ENCODE data around the gene NDNF.

The NDNF gene

DNA sequence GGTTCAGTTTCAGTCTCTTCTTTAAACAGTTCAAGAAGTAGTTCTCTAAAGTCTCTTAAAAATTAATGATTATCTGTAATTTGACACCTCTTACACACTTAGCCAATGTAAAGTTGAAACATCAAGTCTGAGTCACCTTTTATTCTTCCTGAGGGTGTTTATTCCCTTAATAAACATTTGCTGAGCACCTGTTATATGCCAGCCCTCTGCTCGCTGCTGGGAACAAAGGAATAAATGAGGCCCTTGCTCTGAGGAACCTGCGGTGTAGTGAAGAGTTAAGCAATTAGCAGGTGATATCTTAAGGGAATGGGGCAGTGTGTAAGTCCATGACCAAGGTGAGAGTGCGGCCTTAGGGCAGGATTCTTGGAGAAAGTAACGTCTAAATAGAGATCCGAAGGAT is 5.2 kb upstream of the NDNF start:
- Histone ChIP-seq H3K79me2 (ENCODE audit: insufficient read depth, low read depth) (no peaks in the 10 kb centered on the region), H3K9ac (no peak overlapping the region)

DNA sequence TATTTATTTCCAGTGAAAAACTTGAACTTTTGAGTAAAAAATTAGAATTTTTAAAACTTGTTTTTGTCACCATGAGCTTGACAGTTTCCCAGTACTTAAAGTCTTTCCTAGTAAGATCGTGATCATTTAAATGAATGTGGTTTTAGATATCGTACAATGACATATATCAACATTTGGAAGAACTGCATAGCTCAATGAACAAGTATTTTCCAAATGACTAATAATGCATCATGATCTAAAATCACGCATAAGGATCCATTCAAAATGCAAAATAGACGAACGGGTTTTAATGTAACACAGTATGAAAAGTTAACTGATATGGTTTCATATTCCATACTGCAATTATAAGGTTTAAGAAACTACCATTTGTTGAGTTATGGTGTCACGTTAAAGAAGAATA is 4.1 kb upstream of the NDNF start:
- TF ChIP-seq, protein P1, sequence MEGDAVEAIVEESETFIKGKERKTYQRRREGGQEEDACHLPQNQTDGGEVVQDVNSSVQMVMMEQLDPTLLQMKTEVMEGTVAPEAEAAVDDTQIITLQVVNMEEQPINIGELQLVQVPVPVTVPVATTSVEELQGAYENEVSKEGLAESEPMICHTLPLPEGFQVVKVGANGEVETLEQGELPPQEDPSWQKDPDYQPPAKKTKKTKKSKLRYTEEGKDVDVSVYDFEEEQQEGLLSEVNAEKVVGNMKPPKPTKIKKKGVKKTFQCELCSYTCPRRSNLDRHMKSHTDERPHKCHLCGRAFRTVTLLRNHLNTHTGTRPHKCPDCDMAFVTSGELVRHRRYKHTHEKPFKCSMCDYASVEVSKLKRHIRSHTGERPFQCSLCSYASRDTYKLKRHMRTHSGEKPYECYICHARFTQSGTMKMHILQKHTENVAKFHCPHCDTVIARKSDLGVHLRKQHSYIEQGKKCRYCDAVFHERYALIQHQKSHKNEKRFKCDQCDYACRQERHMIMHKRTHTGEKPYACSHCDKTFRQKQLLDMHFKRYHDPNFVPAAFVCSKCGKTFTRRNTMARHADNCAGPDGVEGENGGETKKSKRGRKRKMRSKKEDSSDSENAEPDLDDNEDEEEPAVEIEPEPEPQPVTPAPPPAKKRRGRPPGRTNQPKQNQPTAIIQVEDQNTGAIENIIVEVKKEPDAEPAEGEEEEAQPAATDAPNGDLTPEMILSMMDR (conservative IDR thresholded peaks at IDR 0.05; ENCODE audit: low read depth, low read length), result no peak

More for the DNA sequence above, 5.2 kb upstream of the NDNF start:
- Histone ChIP-seq H2AFZ (ENCODE audit: low read depth) (no peak overlapping the region), H3K4me3 (IDR thresholded peaks at IDR 0.05; ENCODE audit: insufficient read depth, low read depth, low read length) (no peak overlapping the region), H3K4me1 (ENCODE audit: low read depth, poor library complexity, severe bottlenecking) (peaks cover 14% of the 10 kb centered on the region), H3K27me3 (ENCODE audit: insufficient read depth, low read depth) (no peaks in the 10 kb centered on the region), H3K27ac (no peak overlapping the region), H3K36me3 (ENCODE audit: insufficient read depth) (no peaks in the 10 kb centered on the region), H4K20me1 (ENCODE audit: insufficient read depth) (no peaks in the 10 kb centered on the region), H3K4me2 (no peak overlapping the region)
- TF ChIP-seq, protein P1 (conservative IDR thresholded peaks at IDR 0.05; ENCODE audit: low read depth, low read length), result no peak

DNA sequence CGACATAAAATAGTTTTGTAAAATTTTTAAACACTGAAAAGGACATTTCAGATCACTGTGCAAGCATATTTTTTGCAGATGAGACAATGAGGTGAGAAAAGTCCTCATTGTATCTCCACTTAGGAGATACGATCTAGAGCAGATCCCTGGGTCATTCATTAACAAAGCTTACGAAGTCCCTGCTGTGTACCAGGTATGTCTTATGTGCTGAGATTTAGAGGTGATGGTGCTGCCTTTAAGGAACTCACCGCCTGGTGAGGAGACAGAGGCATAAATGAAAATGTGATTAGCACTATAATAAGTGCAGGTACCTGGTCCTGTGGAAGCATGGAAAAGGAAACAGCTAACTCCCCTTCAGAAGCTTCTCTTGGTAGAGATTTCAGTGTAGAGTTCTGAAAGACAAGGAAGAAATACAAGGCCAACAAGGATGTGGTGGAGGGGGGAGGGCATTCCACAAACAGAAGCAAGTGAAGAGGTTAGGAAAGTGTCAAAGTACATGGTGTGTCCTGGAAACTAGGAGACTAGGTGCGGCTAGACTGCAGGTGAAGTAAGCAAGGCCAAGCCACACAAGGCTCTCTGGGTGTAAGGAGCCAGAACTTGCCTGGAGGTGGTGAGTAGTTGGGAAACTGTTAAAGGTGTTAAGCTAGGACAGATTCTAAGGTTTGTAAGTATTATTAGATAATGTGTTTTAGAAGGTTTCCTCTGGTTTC is 1.5 kb upstream of the NDNF start:
- H2AFZ ChIP-seq (ENCODE audit: low read depth), result peak overlapping the region; percentile 25; the same call in 1 of the 2 replicates
- TF ChIP-seq, protein P1 (conservative IDR thresholded peaks at IDR 0.05; ENCODE audit: low read depth, low read length), result 0 out of 2 replicates have a peak, but pooled peaks have one; percentile 36

More for the DNA sequence above, 4.1 kb upstream of the NDNF start:
- no peaks in the 10 kb centered on the region for H4K20me1 ChIP-seq (ENCODE audit: insufficient read depth)
- H3K79me2 ChIP-seq (ENCODE audit: insufficient read depth, low read depth), result no peaks in the 10 kb centered on the region
- peaks cover 14% of the 10 kb centered on the region for H3K4me1 ChIP-seq (ENCODE audit: low read depth, poor library complexity, severe bottlenecking)
- no peaks in the 10 kb centered on the region for H3K27me3 ChIP-seq (ENCODE audit: insufficient read depth, low read depth)
- no peak overlapping the region for H3K4me3 ChIP-seq (IDR thresholded peaks at IDR 0.05; ENCODE audit: insufficient read depth, low read depth, low read length)
- H3K9ac ChIP-seq, result no peak overlapping the region
- no peak overlapping the region for H2AFZ ChIP-seq (ENCODE audit: low read depth)
- H3K4me2 ChIP-seq, result no peak overlapping the region
- H3K27ac ChIP-seq, result no peak overlapping the region
- no peaks in the 10 kb centered on the region for H3K36me3 ChIP-seq (ENCODE audit: insufficient read depth)

DNA sequence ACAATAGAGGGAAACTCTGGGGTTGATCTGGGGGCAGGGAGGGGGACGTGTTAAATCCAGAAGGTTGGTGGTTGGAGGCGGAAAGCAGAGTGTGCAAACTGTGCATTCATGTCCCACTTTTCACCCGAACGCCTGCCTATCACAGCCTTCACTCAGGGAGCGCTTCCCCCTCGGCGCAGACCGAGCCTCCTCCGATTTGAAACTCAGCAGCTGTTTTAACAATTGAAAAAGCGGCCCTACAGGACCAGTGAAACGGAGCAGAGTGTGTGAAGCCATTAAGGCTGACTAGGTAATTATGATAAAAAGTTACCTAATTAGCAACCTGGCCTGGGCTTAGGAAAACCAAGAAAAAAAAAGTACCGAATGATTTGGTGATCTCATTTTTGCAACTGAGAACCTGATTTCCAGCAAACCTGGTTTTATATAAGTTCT is 685 bp upstream of the NDNF start:
- Histone ChIP-seq H3K36me3 (ENCODE audit: insufficient read depth) (no peaks in the 10 kb centered on the region), H3K79me2 (ENCODE audit: insufficient read depth, low read depth) (peaks cover 15% of the 10 kb centered on the region; the same call in 1 of the 2 replicates), H3K9ac (peak overlapping the region; percentile 85), H3K4me3 (IDR thresholded peaks at IDR 0.05; ENCODE audit: insufficient read depth, low read depth, low read length) (no peak overlapping the region), H3K27ac (peak overlapping the region; percentile 87), H3K4me2 (peak overlapping the region; percentile 97), H3K4me1 (ENCODE audit: low read depth, poor library complexity, severe bottlenecking) (peaks cover 35% of the 10 kb centered on the region), H2AFZ (ENCODE audit: low read depth) (peak overlapping the region; percentile 99), H4K20me1 (ENCODE audit: insufficient read depth) (no peaks in the 10 kb centered on the region), H3K27me3 (ENCODE audit: insufficient read depth, low read depth) (no peaks in the 10 kb centered on the region)
- TF ChIP-seq, protein P1 (conservative IDR thresholded peaks at IDR 0.05; ENCODE audit: low read depth, low read length), result no peak

More for the DNA sequence above, 1.5 kb upstream of the NDNF start:
- no peaks in the 10 kb centered on the region for H4K20me1 ChIP-seq (ENCODE audit: insufficient read depth)
- peak overlapping the region; percentile 87; the same call in 1 of the 2 replicates for H3K27ac ChIP-seq
- H3K4me3 ChIP-seq (IDR thresholded peaks at IDR 0.05; ENCODE audit: insufficient read depth, low read depth, low read length), result no peak overlapping the region
- H3K27me3 ChIP-seq (ENCODE audit: insufficient read depth, low read depth), result no peaks in the 10 kb centered on the region
- H3K36me3 ChIP-seq (ENCODE audit: insufficient read depth), result no peaks in the 10 kb centered on the region
- peaks cover 15% of the 10 kb centered on the region; the same call in 1 of the 2 replicates for H3K79me2 ChIP-seq (ENCODE audit: insufficient read depth, low read depth)
- H3K4me2 ChIP-seq, result peak overlapping the region; percentile 97
- peaks cover 33% of the 10 kb centered on the region for H3K4me1 ChIP-seq (ENCODE audit: low read depth, poor library complexity, severe bottlenecking)
- peak overlapping the region; percentile 23; the same call in 1 of the 2 replicates for H3K9ac ChIP-seq

All from KMS-11 (cell line).